Measurements from ENCODE around the gene ISG20.

DNA sequence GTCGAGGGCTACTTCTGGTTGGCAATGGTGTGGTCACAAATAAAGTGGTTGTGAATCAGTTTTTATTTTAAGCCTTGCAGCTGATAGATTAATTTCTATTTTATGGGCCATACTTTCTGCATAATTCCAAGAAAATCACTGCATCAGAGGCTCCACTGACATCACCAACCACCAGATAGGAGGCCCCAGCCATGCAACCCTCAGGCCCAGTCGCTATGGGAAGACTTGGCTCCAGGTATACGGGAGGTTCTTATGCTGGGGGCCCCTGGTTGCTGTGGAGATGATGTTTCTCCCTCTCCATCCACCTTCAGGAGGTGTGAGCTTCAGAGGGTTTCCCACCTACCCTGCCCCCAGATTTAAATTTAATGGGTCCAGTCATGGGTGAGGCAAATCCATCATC, 57.4 kb downstream of the ISG20 start:
- TF ChIP-seq, protein P1, sequence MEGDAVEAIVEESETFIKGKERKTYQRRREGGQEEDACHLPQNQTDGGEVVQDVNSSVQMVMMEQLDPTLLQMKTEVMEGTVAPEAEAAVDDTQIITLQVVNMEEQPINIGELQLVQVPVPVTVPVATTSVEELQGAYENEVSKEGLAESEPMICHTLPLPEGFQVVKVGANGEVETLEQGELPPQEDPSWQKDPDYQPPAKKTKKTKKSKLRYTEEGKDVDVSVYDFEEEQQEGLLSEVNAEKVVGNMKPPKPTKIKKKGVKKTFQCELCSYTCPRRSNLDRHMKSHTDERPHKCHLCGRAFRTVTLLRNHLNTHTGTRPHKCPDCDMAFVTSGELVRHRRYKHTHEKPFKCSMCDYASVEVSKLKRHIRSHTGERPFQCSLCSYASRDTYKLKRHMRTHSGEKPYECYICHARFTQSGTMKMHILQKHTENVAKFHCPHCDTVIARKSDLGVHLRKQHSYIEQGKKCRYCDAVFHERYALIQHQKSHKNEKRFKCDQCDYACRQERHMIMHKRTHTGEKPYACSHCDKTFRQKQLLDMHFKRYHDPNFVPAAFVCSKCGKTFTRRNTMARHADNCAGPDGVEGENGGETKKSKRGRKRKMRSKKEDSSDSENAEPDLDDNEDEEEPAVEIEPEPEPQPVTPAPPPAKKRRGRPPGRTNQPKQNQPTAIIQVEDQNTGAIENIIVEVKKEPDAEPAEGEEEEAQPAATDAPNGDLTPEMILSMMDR (IDR thresholded peaks at IDR 0.05) = no peak
- TF ChIP-seq POLR2A (IDR thresholded peaks at IDR 0.05) = no peak
- no peak for TF ChIP-seq EP300 (IDR thresholded peaks at IDR 0.05)
- TF ChIP-seq POLR2AphosphoS5 (IDR thresholded peaks at IDR 0.05) = no peak
